NCI-H510A treated with DMSO at 0.1 percent for 48 hours (cell line): ENCODE results near the gene TRMT10C.
A peak's percentile ranks its signal among the peaks of the same experiment; 100 is the strongest.
"Not testable (repeated sequence)": the region's sequence is repeated elsewhere in the genome, so short reads cannot be mapped to it uniquely, and the experiment has no call there.

Experiments used
- DNase-seq: peaks from one replicate; lab custom pipeline; 2025; lab: John Stamatoyannopoulos, UW

The TRMT10C gene

GRCh38 chr3:101561630-101562328, at the start of gene TRMT10C:
TRMT10C (plus strand) TSS chr3:101561868; CDS start chr3:101564782, 2,914 bp downstream.
- DNase-seq: peak; percentile 60

DNA sequence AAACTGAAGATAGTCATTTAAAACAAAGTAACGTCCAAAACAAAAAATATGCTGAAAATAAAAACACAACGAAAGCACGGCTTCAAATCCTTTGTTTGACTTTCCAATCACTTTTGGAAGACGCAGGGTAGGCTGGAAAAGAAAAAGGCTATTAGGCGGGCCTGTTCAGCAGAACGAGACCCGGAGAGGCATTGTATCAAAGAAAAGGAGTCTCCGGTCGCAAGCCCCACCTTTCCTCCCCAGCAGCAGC, 49.3 kb upstream of the TRMT10C start:
- DNase-seq: no peak

DNA sequence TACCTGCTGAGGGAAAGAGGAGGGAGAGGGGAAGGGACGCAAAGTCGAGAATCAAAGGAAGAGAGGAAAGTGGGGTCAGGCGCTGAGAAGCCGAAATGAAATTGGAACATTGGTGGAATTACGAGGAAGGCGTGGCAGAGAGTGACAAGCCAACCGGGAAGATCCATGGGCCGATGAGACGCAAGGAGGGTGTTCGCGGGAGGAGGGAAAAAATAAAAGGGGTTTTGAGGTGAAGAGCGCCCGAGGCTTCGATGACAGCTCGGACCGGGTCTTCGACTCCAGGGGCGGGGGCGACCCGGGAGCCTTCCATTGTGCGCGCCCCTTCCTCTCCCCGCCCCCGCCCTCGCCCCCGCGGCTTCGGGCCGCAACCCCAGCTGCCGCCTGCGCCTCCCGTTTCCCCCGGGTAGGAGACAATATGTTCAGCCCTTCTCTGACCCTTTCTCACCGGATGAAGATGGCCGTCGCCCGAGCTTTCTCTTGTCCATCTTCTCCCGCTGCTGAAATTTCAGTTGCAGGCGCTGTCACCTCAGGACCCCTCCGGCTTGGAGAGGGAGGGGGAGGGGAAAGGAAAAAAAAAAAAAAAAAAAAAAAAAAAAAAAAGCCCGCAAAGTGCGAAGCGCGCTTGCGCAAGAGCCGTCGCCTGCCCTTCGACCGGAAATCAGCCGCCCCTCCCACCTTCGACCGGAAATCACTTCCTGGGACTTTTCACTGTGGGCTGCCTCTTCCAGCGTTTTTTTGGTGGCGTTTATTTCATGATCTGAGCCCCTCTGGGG, 48.8 kb upstream of the TRMT10C start, which contains the start of gene SENP7:
SENP7 (minus strand) TSS at position 567 of the 773 bp plus-strand sequence; CDS start at position 485, 82 bp downstream.
- DNase-seq: peak; percentile 61

GRCh38 chr3:101513419-101513986, 48.2 kb upstream of the TRMT10C start:
- DNase-seq: no peak

DNA sequence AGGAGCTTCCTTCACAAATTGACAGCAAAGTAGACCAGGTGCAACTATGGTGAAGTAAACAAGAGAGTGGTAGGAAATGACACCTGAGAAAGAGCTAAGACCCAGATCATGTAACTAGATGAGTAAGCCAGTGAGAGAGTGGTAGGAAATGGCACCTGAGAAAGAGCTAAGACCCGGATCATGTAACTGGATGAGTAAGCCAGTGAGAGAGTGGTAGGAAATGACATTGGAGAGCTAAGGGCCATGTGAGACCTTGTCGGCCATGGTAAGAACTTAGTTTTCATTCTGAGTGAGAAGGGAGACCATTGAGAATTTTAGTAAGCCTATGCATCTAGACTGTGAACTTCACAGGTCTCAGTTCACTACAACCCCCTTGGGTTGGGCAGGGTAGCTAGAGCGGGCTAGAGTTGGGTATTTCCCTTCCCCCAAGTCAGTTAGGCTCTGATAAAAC, 43.2 kb upstream of the TRMT10C start:
- peak; percentile 62 for DNase-seq

DNA sequence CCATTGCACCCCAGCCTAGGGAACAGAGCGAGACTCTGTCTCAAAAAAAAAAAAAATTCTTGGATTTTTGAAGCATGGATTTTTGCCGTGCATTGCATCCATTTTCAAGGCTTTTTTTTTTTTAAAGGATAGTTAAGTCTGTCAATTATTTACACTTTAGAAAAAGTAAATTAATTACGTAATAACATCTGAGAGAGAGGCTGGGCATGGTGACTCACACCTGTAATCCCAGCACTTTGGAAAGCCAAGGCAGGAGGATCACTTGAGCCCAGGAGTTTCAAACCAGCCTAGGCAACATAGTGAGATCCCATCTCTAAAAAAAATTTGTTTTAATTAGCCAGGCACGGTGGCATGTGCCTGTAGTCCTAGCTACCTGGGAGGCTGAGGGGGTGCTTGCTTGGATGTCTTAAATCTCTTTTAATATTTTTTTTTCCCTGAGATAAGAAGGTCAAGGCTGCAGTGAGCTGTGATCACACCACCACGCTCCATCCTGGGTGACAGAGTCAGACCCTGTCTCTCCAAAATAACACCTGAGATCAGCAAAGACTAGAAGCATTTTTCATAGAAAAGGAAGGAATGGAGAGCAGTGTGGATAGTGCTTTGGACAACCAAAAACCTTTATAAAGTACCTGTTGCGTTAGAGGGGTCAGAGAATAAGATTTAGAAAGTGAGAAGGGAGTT, 41.8 kb upstream of the TRMT10C start:
- DNase-seq: no peak

- no peak for DNase-seq
Observed at GRCh38 chr3:101521211-101521701, 40.4 kb upstream of the TRMT10C start.

DNA sequence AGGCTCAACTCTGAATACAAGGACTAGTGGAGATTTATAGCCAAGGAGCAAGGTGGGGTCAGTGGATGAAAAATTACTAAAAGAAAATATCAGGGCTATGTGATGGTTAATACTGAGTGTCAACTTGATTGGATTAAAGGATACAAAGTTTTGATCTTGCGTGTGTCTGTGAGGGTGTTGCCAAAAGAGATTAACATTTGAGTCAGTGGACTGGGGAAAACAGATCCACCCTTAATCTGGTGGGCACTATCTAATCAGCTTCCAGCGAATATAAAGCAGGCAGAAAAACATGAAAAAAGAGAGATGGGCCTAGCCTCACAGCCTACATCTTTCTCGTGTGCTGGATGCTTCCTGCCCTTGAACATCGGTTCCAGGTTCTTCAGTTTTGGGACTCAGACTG, 34.2 kb upstream of the TRMT10C start:
- no peak for DNase-seq

- no peak for DNase-seq
Observed at GRCh38 chr3:101527906-101528305, 33.8 kb upstream of the TRMT10C start.

DNA sequence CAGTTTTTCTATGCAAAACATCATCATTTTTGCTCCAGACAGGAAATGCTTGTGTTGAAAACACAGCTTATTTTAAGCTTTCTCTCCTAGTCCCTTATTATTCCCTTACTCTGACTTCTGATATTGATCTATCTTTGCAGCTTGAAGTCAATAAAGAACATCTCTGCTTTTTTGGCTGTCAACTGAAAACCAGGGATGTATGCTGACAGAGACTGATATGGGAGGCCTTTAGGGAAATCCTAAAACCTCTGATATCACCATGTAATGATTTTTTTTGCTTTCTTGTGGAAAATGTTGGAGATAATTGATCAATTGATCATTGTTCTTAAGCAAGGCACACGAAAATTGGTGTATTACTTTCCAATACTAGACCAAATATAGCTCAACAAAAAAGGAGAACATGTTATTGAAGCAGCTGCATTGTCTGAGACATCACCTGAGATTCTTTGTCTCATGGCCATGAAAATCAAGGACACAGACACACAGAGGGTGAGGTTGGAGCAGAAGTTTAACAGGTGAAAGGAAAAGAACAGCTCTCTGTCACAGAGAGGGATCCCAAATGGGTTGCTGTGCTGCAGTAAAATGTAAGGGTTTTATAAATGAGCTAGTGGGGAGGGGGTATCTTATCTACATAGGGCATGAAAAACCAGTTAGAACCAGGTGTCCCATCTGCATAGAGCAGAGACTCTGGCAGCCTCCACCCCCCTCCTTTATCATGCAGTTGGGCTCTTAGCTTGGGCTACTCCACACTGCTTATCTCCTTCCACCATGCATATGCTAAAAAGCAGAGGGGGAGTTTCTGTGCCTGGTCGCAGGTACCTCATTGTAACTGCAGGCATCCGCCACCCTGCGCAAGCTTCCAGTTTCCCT, 31.6 kb upstream of the TRMT10C start:
- no peak for DNase-seq

DNA sequence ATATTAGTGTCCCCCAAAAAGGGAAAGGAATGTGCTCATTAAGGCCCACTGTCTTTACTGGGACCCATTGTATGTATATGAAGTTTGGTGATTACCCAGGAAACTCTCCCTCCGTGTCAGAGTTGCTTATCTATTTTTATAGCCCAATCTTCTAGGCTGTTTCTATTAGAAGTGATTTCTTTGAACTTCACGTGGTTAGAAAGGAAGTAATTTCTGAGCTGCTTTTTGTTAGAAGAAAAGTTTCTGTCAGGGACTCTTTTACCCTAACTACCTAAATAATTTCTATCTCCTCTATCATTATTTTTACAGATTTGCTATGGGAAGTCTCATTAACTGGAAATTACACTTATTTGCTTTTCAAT, 31.0 kb upstream of the TRMT10C start:
- DNase-seq: no peak

- DNase-seq: no peak
Observed at GRCh38 chr3:101531473-101532086, 30.1 kb upstream of the TRMT10C start.

- no peak for DNase-seq
Observed at GRCh38 chr3:101532783-101533602, 28.7 kb upstream of the TRMT10C start.

GRCh38 chr3:101533603-101533968, 28.1 kb upstream of the TRMT10C start:
- DNase-seq: no peak

DNA sequence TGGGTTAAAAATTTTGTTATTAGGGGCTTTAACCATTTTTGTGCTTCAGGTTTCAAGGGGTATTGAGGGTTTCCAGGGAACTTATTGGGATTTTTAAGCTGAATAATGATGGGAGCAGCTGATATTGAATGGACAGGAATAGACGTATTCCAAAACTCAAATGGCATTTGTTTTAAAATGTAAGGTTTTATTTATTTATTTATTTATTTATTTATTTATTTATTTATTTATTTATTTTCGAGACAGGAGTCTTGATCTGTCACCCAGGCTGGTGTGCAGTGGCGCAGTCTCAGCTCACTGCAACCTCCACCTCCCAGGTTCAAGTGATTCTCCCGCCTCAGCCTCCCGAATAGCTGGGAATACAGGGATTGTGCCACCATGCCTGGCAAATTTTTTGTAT, 26.4 kb upstream of the TRMT10C start:
- DNase-seq: no peak

DNA sequence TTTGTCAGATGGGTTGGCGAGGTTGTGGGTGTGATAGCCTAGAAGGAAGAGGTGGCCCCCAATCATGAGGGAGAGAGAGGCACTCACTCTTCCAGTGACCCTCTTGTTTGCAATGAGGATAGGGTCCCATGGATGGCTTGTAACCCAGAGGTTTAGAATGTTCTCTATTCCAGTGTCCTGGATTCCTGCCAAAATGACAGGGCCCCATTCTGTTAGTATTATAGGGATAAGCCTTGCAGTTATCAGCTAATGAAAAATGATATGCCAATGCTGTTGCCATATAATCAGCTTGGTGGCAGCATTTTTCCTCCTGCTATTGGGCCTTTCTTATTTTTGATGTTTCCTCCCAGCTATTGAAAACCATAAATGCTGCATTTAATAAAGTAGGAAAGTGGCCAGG, 25.4 kb upstream of the TRMT10C start:
- no peak for DNase-seq

- not testable (repeated sequence) for DNase-seq
Observed at GRCh38 chr3:101536955-101537354, 24.7 kb upstream of the TRMT10C start.

- no peak for DNase-seq
Observed at GRCh38 chr3:101542957-101543356, 18.7 kb upstream of the TRMT10C start.

- no peak for DNase-seq
Observed at GRCh38 chr3:101544161-101544850, 17.4 kb upstream of the TRMT10C start.
